ENCODE measurements around the gene ZBTB40.

Gene ZBTB40

GRCh38 chr1:22494144-22494543 lies 42.5 kb downstream of the ZBTB40 start:
- H3K79me2 ChIP-seq: no peaks in the 10 kb centered on the region
- no peaks in the 10 kb centered on the region for H3K36me3 ChIP-seq (ENCODE audit: control insufficient read depth, insufficient read depth, low read length)
- no peak overlapping the region for H2AFZ ChIP-seq
- no peak for TF ChIP-seq CTCF (IDR thresholded peaks at IDR 0.05)
- no peak overlapping the region for H3K27ac ChIP-seq
- H3K9ac ChIP-seq: no peak overlapping the region
- H3K27me3 ChIP-seq (ENCODE audit: control insufficient read depth, insufficient read depth, low read length): no peaks in the 10 kb centered on the region
- H3K9me3 ChIP-seq (ENCODE audit: control insufficient read depth, low read length): no peaks in the 10 kb centered on the region
- H3K4me2 ChIP-seq (ENCODE audit: low read length): no peak overlapping the region
- H3K4me1 ChIP-seq: no peaks in the 10 kb centered on the region
- no peak overlapping the region for H3K4me3 ChIP-seq (ENCODE audit: low read depth, low read length)

GRCh38 chr1:22494943-22495579 lies 43.4 kb downstream of the ZBTB40 start:
- H3K27ac ChIP-seq: no peak overlapping the region
- H3K4me1 ChIP-seq: peaks cover 2% of the 10 kb centered on the region
- no peaks in the 10 kb centered on the region for H3K27me3 ChIP-seq (ENCODE audit: control insufficient read depth, insufficient read depth, low read length)
- H2AFZ ChIP-seq: no peak overlapping the region
- H3K36me3 ChIP-seq (ENCODE audit: control insufficient read depth, insufficient read depth, low read length): no peaks in the 10 kb centered on the region
- no peak overlapping the region for H3K4me3 ChIP-seq (ENCODE audit: low read depth, low read length)
- no peak overlapping the region for H3K9ac ChIP-seq
- H3K4me2 ChIP-seq (ENCODE audit: low read length): no peak overlapping the region
- no peak for TF ChIP-seq CTCF (IDR thresholded peaks at IDR 0.05)
- H3K9me3 ChIP-seq (ENCODE audit: control insufficient read depth, low read length): no peaks in the 10 kb centered on the region
- H3K79me2 ChIP-seq: no peaks in the 10 kb centered on the region

- no peak overlapping the region for H3K4me2 ChIP-seq (ENCODE audit: low read length)
- H3K4me1 ChIP-seq: peaks cover 5% of the 10 kb centered on the region
- no peak overlapping the region for H3K4me3 ChIP-seq (ENCODE audit: low read depth, low read length)
- no peaks in the 10 kb centered on the region for H3K36me3 ChIP-seq (ENCODE audit: control insufficient read depth, insufficient read depth, low read length)
- no peak overlapping the region for H3K27ac ChIP-seq
- H2AFZ ChIP-seq: no peak overlapping the region
- H3K79me2 ChIP-seq: no peaks in the 10 kb centered on the region
- H3K27me3 ChIP-seq (ENCODE audit: control insufficient read depth, insufficient read depth, low read length): no peaks in the 10 kb centered on the region
- H3K9ac ChIP-seq: no peak overlapping the region
- no peak for TF ChIP-seq CTCF (IDR thresholded peaks at IDR 0.05)
- no peaks in the 10 kb centered on the region for H3K9me3 ChIP-seq (ENCODE audit: control insufficient read depth, low read length)
Observed at GRCh38 chr1:22496536-22497160, 45.0 kb downstream of the ZBTB40 start.

- Histone ChIP-seq H3K27me3 (ENCODE audit: control insufficient read depth, insufficient read depth, low read length) (no peaks in the 10 kb centered on the region), H3K9me3 (ENCODE audit: control insufficient read depth, low read length) (no peaks in the 10 kb centered on the region), H3K4me2 (ENCODE audit: low read length) (no peak overlapping the region), H3K4me1 (peaks cover 5% of the 10 kb centered on the region), H3K79me2 (no peaks in the 10 kb centered on the region), H3K4me3 (ENCODE audit: low read depth, low read length) (no peak overlapping the region), H2AFZ (no peak overlapping the region), H3K9ac (no peak overlapping the region), H3K27ac (no peak overlapping the region), H3K36me3 (ENCODE audit: control insufficient read depth, insufficient read depth, low read length) (no peaks in the 10 kb centered on the region)
- no peak for TF ChIP-seq CTCF (IDR thresholded peaks at IDR 0.05)
Observed at GRCh38 chr1:22498463-22498862, 46.8 kb downstream of the ZBTB40 start.

- Histone ChIP-seq H3K27ac (no peak overlapping the region), H3K4me2 (ENCODE audit: low read length) (no peak overlapping the region), H3K36me3 (ENCODE audit: control insufficient read depth, insufficient read depth, low read length) (no peaks in the 10 kb centered on the region), H3K79me2 (no peaks in the 10 kb centered on the region), H3K4me1 (peaks cover 5% of the 10 kb centered on the region), H3K9ac (no peak overlapping the region), H3K27me3 (ENCODE audit: control insufficient read depth, insufficient read depth, low read length) (no peaks in the 10 kb centered on the region), H3K4me3 (ENCODE audit: low read depth, low read length) (no peak overlapping the region), H2AFZ (no peak overlapping the region), H3K9me3 (ENCODE audit: control insufficient read depth, low read length) (no peaks in the 10 kb centered on the region)
- TF ChIP-seq CTCF (IDR thresholded peaks at IDR 0.05): no peak
Observed at GRCh38 chr1:22500058-22500457, 48.4 kb downstream of the ZBTB40 start.

Data from parathyroid adenoma (tissue), 2 donors.